Heart left ventricle (tissue), 13 donors: ENCODE results near the gene PDE11A.

ENCODE experiments used
- POLR2A ChIP-seq, 2 donors: fragments of 450-650 bp; IDR thresholded peaks; one replicate each; pipeline ENCODE4 v1.6.1; 2017; ENCODE audit warnings: antibody characterized with exemption in 2 of 2, mild to moderate bottlenecking in 2 of 2, moderate library complexity in 2 of 2
- TF ChIP-seq, protein P1 (sequence below), 12 donors: fragments of 200-600 bp; sonication (generic) in 4 of 12; IDR thresholded peaks; one replicate each; pipeline versions ENCODE4 v1.5.0 to v1.8.0; 2018 to 2022; ENCODE audit warnings: antibody characterized with exemption in 12 of 12, mild to moderate bottlenecking in 5 of 12
- donor health status: ischemic (EF 13 %, LVEDD 7.1; RV severe dilation, severe dysfunction).
- donor health status: DM: no; HTN: yes; CAD: no.
- donor health status: DM: no; HTN: no; CAD: no.
- donor health status: ischemic (EF 25% LVEDD 6.9; RV normal size, moderate dysfunction).
- donor health status: ischemic (EF 25% LVEDD 5.7; RV mildly dilated, moderate dysfunction).
- donor health status: ischemic (EF 35%, LVEDD 5.7; RV mildly dilated, moderate dysfunction).
- donor health status: nonischemic (EF 11% LVEDD 7.7; RV severe dilation, severe dysfunction).
- donor health status: DM: yes; HTN: yes; CAD: no.
- donor health status: PGD.
- donor health status: ischemic (EF 29% LVEDD 5.4; RV normal size, mild dysfunction).
- donor health status: nonischemic (EF 23%, LVEDD 6.1; RV moderate dilation, normal function).

DNA sequence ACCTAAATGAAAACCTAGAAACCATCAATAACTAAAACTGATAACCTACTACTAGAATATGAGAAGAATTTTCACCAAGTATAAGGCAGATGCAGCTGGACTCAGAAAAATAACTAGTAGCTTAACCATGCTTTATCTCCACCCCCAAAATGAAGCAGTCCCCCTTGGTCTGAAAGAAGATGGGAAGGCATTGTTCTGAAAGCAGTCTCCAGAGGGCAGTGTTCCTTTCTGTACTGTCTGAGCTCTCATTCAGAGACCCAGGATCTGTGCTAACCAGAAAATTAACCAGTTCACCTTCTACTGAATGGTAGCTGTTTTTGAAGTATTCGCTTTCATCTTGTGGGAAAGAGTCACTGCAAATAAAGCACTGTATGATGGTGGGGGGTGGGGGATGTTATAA is 273.0 kb downstream of the PDE11A start:
- TF ChIP-seq POLR2A (IDR thresholded peaks at IDR 0.05): no peak
- TF ChIP-seq, protein P1, sequence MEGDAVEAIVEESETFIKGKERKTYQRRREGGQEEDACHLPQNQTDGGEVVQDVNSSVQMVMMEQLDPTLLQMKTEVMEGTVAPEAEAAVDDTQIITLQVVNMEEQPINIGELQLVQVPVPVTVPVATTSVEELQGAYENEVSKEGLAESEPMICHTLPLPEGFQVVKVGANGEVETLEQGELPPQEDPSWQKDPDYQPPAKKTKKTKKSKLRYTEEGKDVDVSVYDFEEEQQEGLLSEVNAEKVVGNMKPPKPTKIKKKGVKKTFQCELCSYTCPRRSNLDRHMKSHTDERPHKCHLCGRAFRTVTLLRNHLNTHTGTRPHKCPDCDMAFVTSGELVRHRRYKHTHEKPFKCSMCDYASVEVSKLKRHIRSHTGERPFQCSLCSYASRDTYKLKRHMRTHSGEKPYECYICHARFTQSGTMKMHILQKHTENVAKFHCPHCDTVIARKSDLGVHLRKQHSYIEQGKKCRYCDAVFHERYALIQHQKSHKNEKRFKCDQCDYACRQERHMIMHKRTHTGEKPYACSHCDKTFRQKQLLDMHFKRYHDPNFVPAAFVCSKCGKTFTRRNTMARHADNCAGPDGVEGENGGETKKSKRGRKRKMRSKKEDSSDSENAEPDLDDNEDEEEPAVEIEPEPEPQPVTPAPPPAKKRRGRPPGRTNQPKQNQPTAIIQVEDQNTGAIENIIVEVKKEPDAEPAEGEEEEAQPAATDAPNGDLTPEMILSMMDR (IDR thresholded peaks at IDR 0.05): peak in 9 of 12 donors; percentile 22 to 58 (median 42)
